GM12891 (cell line): Measurements from ENCODE around the gene PACSIN2.

Experiments used
- POLR2A ChIP-seq: IDR thresholded peaks from 2 replicates; pipeline ENCODE4 v1.6.1; 2011; ENCODE audit warnings: low read depth, low read length, control low read depth
- POLR2AphosphoS5 ChIP-seq: IDR thresholded peaks from 2 replicates; pipeline ENCODE4 v1.6.1; 2011; ENCODE audit warnings: low read depth, low read length, control low read depth
- SPI1 ChIP-seq: IDR thresholded peaks from 2 replicates; pipeline ENCODE4 v1.6.1; 2011; ENCODE audit warnings: low read depth, low read length, control low read depth
- TAF1 ChIP-seq: IDR thresholded peaks from 2 replicates; pipeline ENCODE4 v1.6.1; 2011; ENCODE audit warnings: low read depth, low read length, control low read depth

DNA sequence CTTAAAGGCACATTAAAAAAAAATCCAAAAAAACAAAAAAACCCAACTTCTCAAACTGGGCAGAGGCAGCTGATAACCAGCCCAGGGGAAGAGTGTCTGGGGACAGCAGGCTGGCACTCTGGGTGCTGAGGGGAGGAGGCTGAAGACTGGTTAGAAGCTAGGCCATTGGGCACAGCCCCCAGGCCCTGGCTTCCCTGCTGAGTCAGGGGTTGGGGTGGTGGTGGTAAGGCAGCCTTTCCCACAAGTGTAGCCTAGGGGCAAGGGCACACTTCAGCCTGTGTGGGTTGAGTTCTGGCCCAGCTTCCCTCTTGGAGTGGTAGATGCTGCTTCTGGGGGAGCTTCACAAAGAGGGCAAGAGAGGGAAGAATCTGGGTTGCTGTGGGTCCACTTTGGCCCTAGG lies 141.6 kb downstream of the PACSIN2 start:
- no peak for TF ChIP-seq POLR2A
- no peak for TF ChIP-seq POLR2AphosphoS5
- TF ChIP-seq TAF1: no peak
- TF ChIP-seq SPI1: no peak
